Measurements from ENCODE around the gene ELANE.

Gene ELANE
- 0 to 0.35 (median 0) reads per million in 4 experiments for total RNA-seq

DNA sequence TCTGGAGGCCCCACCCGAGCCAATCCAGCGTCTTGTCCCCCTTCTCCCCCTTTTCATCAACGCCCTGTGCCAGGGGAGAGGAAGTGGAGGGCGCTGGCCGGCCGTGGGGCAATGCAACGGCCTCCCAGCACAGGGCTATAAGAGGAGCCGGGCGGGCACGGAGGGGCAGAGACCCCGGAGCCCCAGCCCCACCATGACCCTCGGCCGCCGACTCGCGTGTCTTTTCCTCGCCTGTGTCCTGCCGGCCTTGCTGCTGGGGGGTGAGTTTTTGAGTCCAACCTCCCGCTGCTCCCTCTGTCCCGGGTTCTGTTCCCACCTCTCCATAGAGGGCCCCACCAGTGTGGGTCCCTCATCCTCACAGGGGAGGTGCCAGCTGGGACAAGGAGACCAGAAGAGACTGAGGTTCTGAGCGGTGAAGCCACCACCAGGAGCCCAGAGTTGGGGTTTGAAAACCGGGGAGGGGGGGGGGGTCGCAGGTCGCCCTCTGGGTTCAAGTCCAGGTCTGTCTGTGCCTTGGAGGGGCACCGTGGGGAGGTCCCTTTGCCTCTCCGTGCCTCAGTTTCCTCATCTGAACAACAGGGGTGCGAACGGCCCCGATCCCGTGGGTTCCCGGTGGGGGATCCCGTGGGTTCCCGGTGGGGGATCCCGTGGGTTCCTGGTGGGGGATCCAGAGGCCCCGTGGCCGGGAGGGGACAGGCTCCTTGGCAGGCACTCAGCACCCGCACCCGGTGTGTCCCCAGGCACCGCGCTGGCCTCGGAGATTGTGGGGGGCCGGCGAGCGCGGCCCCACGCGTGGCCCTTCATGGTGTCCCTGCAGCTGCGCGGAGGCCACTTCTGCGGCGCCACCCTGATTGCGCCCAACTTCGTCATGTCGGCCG lies at the start of gene ELANE:
Gene ELANE (plus strand): TSS at position 168 of the 878 bp plus-strand sequence. CDS start 26 bp downstream, at position 194.
- no peak for DNase-seq

DNA sequence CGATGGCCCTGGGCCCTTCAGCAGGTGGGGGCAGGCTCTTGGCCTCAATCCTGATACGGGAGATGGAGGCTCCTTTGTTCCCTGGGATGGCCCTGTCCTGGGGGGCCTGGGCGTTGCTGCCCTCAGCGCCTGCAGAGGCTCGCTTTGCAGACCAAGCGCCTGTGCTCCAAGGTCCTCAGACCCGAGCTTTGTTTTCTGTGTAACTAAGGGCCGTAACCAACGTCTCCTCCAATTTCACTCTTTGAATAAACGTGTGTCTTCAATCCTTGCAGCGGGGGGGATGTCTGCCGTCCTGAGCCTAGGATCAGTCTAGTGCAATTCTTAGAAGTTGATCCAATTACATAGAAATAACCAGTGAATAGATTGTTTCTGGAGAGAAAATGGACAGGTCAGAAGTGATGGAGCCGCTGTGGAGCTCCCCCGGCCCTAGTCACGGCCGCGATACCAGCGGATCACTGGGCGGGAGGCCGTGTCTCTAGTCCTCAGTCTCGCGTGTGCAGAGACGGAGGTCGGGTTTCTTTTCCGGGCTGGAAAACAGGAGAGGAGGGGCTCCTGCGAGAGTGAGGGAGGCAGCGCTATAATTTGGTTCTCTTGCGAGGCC lies 49.5 kb upstream of the ELANE start:
- DNase-seq, result no peak

DNA sequence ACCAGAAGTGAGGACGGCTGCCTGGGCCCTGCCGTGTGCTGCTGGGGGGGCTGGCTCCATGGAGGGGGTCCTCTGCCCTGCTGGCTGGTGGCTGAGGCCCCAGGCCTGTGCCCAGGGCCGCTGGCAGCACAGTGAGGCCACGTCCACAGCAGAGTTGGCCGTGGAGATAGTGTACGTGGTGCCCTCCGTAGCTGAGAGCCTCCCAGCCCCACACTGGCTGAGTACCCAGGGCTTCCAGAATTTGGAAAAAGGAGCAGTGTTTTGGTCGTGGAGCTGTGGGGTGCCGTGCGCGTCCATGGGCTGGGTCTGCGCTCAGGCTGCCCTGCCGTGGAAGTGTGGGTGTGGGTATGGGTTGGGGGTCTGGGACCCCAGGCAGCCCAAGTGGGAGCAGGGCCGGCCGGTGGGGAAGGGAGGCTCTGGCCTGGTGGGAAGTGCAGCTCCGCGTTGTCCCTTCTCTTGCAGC lies 49.0 kb upstream of the ELANE start:
- no peak for DNase-seq

DNA sequence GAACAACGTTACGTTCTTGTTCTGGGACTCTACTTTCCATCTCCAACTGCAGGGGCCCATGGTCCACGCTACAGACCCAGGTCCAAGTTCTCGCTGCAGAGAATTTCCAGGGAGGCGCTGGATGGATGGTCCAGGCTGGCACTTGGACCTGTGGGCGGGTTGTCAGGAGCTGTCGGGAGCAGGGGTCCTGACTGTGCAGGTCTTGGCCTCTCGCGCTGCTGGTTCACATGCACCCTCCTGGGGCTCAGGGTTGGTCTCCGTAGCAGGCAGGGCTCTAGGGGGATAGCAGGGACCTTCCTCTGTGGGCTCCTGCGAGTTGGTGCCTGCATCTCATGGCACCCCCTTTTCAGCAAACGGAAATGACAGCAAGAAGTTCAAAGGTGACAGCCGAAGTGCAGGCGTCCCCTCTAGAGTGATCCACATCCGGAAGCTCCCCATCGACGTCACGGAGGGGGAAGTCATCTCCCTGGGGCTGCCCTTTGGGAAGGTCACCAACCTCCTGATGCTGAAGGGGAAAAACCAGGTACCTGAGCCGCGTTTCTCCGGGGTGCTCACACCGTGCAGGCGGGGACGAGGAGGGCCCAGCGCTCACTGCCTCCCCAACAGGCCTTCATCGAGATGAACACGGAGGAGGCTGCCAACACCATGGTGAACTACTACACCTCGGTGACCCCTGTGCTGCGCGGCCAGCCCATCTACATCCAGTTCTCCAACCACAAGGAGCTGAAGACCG lies 48.3 kb upstream of the ELANE start:
- no peak for DNase-seq

DNA sequence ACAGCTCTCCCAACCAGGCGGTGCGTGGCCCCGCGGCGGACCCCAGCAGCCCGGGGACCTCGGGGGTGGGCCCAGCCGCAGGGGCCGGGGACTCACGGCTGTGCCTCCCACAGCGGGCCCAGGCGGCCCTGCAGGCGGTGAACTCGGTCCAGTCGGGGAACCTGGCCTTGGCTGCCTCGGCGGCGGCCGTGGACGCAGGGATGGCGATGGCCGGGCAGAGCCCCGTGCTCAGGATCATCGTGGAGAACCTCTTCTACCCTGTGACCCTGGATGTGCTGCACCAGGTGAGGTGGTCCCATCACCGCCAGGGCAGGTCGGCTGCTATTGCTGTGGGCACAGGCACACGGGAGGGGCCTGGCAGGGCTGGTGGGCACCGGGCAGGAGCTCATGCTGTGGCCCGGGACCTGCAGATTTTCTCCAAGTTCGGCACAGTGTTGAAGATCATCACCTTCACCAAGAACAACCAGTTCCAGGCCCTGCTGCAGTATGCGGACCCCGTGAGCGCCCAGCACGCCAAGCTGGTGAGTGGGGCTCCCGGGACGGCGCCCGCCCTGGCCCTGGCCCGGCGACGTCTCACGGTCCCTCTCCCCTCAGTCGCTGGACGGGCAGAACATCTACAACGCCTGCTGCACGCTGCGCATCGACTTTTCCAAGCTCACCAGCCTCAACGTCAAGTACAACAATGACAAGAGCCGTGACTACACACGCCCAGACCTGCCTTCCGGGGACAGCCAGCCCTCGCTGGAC lies 47.5 kb upstream of the ELANE start:
- DNase-seq, result no peak

DNA sequence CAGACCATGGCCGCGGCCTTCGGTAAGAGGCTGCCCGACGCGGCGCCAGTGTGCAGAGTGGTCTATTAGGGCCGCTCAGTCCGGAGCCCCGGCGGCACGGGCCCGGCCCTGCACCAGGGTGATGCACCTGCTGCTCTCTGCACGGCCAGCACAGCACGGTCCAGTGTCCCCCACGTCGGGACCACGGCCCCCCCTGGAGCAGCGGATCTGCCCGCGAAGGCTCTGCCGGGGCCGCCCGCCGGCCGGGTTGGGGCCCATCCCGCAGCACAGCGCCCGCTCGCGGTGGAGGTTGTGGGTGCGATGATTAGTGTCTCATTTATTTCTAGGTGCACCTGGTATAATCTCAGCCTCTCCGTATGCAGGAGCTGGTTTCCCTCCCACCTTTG lies 46.9 kb upstream of the ELANE start:
- no peak for DNase-seq

DNA sequence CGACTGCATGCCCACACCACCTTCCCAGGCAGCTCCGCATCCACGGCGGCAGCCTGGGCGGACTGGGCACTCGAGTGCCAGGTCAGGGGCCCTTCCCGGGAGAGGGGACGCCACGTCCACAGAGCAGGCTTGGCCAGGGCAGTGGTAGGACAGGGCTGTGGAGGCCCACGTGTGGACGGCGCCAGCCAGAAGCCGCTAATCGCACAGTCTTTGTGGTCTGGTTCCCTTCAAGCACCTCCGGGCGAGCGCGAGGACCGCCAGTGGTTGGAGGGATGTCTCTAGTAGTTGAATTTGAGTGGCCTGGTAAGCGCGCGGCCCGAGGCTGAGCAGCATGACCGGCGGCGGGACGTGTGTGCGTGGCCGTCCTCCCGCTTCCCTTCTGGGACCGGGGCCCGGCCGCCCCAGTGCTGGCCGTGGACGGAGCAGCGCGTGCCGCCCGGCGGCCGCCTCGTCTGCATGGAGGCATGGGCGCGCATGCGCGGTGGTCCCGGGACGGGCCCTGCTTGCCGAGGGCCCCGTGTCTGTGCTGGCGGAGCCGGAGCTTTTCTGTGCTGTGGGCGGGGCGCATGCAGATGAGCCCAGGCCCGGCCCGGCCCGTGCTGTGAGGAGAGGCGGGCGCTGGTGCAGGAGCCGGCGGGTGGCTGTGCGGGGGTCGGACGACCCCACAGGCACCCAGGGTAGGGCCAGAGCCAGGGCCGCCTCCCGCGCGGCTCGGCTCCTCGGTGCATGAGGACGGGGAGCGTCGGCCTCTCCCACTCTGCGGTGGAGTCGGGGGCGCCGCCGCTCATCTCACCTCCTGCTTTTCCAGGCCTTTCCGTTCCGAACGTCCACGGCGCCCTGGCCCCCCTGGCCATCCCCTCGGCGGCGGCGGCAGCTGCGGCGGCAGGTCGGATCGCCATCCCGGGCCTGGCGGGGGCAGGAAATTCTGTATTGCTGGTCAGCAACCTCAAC lies 46.2 kb upstream of the ELANE start:
- DNase-seq, result peak; percentile 25

DNA sequence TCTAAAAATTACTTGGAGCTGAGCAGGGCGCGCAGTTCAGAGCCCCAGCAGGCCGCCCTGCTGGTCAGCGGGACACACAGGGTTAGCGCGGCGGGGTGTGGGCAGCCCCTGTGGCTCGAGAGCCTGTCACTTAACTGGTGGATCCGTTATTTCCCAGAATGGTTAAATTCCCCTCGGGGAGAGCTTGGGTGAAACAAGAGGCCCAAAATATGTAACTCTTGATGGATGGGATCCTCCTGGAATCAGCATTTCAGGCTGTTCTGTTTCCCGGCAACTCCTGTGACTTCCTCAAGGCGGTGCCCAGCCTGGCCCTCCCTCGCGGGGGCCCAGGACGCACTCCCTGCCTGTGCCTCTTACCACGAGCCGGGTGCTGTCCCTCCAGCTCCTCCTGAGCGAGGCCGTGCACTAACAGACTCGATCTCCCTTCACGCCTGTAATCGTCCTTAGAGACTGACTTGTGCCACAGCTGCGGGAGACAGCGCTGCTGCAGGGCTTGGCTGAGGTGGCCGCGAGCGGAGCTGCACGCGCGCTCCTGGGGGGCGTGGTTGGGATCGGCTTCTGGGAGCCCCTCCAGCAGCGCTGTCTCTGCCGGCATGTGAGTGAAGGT lies 45.2 kb upstream of the ELANE start:
- DNase-seq, result no peak

DNA sequence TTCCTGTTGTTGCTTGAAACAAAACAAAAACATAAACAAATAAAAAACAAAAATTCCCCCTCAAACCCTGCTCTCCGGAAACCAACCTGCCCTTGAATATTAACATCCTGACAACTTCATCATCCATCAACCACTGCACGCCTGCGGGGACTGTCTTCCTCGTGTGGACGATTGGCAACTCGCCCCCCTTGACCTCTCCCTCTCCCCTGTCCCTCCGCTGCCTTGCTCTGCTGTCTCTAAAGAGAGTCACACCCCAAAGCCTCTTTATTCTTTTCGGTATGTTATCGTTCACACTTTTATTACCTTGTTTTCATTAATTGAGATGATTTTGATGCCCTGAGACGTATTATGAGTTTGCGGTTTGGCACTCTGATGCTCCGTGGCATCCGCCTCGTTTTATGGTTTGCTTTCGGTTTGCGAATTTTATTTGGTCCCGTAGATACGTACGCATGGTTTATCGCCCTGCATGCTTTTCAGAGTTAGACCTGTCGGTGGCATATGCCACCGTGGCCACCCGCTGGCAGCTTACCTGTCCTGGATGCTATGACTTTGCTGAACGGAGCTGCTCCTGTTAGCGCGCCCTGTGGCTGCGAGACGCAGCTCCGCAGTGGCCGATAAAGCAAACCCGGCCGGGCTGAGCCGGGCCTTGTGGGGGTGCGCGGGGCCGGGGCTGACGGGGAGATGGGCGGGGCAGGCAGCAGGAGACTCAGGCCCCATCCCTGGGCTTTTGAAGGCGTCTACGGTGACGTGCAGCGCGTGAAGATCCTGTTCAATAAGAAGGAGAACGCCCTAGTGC lies 44.3 kb upstream of the ELANE start:
- DNase-seq, result no peak

DNA sequence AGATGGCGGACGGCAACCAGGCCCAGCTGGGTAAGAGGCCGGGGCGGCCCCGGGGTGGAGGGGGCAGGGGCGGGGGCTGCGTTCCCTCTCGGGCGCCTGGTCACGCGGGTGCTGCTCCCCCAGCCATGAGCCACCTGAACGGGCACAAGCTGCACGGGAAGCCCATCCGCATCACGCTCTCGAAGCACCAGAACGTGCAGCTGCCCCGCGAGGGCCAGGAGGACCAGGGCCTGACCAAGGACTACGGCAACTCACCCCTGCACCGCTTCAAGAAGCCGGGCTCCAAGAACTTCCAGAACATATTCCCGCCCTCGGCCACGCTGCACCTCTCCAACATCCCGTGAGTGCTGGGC lies 43.7 kb upstream of the ELANE start:
- DNase-seq, result no peak

DNA sequence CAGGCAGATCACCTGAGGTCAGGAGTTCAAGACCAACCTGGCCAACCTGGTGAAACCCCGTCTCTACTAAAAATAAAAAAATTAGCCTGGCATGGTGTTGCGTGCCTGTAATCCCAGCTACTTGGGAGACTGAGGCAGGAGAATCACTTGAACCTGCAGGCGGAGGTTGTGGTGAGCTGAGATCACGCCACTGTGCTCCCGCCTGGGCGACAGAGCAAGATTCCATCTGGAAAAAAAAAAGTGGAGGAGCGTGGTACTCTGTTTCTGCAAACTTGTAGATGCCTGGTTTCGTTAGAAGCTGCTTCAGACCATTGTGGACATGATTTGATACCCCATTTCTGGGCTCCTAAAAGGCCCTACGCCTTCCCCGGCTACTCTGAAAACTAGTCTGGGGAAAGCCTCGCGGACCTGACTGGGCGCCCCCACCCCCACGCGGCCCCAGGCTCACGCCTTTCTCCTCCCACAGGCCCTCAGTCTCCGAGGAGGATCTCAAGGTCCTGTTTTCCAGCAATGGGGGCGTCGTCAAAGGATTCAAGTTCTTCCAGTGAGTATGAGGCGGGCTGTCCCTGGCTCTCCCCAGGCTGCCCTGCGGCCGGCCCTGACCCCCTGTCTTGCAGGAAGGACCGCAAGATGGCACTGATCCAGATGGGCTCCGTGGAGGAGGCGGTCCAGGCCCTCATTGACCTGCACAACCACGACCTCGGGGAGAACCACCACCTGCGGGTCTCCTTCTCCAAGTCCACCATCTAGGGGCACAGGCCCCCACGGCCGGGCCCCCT lies 41.8 kb upstream of the ELANE start:
- DNase-seq, result no peak

DNA sequence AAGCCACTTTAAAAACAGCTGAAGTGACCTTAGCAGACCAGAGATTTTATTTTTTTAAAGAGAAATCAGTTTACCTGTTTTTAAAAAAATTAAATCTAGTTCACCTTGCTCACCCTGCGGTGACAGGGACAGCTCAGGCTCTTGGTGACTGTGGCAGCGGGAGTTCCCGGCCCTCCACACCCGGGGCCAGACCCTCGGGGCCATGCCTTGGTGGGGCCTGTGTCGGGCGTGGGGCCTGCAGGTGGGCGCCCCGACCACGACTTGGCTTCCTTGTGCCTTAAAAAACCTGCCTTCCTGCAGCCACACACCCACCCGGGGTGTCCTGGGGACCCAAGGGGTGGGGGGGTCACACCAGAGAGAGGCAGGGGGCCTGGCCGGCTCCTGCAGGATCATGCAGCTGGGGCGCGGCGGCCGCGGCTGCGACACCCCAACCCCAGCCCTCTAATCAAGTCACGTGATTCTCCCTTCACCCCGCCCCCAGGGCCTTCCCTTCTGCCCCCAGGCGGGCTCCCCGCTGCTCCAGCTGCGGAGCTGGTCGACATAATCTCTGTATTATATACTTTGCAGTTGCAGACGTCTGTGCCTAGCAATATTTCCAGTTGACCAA lies 41.1 kb upstream of the ELANE start:
- DNase-seq, result no peak

DNA sequence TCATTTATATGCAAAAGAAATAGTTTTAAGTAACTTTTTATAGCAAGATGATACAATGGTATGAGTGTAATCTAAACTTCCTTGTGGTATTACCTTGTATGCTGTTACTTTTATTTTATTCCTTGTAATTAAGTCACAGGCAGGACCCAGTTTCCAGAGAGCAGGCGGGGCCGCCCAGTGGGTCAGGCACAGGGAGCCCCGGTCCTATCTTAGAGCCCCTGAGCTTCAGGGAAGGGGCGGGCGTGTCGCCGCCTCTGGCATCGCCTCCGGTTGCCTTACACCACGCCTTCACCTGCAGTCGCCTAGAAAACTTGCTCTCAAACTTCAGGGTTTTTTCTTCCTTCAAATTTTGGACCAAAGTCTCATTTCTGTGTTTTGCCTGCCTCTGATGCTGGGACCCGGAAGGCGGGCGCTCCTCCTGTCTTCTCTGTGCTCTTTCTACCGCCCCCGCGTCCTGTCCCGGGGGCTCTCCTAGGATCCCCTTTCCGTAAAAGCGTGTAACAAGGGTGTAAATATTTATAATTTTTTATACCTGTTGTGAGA lies 40.5 kb upstream of the ELANE start:
- no peak for DNase-seq

DNA sequence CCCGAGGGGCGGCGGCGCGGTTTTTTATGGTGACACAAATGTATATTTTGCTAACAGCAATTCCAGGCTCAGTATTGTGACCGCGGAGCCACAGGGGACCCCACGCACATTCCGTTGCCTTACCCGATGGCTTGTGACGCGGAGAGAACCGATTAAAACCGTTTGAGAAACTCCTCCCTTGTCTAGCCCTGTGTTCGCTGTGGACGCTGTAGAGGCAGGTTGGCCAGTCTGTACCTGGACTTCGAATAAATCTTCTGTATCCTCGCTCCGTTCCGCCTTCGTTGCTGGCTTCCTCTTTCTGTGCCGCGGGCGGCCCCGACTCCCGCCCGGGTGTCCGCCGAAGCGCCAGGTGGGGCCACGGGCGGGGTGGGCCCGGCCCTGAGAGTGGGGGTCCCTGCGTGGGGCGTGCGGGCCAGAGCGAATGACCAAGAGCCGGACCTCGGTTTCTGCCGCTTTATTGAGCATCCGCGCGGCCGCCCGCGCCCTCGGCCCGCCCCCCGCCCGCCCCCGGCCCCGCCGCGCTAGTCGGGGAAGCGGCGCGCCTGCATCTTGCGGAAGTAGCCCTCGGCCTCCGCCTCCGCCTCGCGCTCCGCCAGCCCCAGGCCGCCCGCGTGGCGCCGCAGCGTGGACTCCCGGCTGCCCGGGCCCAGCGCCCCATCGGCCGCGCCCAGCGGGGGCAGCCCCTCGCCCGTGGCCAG lies 39.9 kb upstream of the ELANE start:
- DNase-seq, result no peak

DNA sequence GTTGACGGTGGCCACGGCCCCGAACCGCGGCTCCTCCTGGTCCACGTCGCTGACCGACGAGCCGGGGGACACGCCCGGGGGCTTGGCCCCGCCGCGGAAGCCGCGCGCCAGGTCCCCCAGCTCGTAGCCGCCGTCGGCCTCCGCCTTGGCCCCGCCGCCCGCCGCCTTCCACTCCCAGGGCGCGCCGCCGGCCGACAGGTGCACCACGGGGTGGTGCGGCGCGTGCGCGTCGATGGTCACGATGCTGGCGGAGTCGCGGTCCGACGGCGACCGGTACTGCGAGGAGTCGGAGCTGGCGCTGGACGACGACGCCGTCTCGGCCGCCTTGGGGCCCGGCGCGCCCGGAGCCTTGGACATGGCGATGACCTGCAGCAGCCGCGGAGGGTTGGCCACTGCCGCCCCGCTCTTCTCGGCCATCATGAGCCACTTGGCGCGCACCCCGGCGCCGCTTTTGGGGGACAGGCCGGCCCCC lies 39.3 kb upstream of the ELANE start:
- DNase-seq, result no peak

DNA sequence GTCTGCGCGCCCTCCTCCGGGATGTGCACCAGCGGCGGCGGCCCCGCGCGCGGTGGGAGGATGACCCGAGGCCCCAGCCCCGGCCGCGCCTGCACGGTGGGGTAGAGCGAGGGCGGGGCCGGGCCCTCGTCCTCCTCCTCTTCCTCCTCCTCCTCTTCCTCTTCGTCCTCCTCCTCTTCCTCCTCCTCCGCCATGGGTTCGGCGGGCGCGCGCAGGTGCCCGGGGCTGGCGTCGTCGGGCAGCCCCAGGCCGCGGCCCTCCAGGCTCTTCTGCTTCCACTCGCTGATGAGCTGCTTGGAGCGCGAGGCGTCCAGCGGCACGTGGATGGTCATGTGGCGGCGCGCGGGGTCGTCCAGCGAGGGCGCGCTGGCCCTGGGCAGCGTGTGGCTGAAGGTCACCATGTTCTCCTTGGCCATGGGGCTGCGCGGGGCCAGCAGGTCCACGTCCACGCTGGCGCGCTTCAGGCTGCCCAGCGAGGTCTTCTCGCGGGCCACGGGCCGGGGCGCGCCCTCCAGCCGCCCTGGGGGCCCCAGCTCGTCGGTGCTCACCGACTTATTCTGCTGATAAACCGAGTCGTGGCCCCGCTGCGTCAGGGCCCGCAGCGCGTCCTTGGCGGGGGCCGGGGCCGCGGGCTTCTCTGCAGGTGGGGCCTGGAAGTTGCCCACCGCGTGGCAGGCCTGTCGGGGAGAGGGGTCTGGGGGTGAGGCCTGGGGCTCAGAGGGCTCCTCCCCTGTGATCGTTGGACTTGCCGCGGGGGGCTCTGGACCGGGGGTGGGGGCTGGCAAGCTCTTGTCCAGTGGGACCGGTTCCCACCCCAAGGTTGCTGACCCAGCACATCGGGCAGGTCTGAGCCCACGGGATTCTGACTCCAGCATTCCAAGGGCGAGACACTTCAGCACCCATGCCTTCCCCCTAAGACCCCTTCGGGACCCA lies 38.6 kb upstream of the ELANE start:
- no peak for DNase-seq
